Testis (tissue), 2 donors: ENCODE measurements around the gene ATG5.

Source experiments
- CTCF ChIP-seq, 3 experiments: fragments of 450-650 bp in 2 of 3; fragments of 200-600 bp in 1 of 3; sonication (generic) in 1 of 3; IDR thresholded peaks; one replicate each; pipeline ENCODE4 v1.5.1; 2016 to 2019; ENCODE audit warnings: antibody characterized with exemption in 3 of 3, mild to moderate bottlenecking in 2 of 3, moderate library complexity in 1 of 3
- POLR2A ChIP-seq: fragments of 450-650 bp; IDR thresholded peaks from one replicate; pipeline ENCODE4 v1.6.1; 2017; ENCODE audit warnings: antibody characterized with exemption, mild to moderate bottlenecking, moderate library complexity

- TF ChIP-seq CTCF (IDR thresholded peaks at IDR 0.05) (no peak), POLR2A (no peak)
These were observed 170.2 kb downstream of the ATG5 start for GRCh38 chr6:106155219-106155830.
